Measurements from ENCODE around the gene PRKRA. TPM values are rescaled to one million over a fixed set of nuclear protein-coding genes. Genes with fewer than 3 reads are reported as not detected.
A peak's percentile ranks its signal among the peaks of the same experiment; 100 is the strongest.

The PRKRA gene
- total and polyA plus RNA-seq, 2 of the 8 experiments (the other 6 are each of a cell fraction or from before 2014, with no cell fraction given): 25.4 to 60.4 TPM

DNA sequence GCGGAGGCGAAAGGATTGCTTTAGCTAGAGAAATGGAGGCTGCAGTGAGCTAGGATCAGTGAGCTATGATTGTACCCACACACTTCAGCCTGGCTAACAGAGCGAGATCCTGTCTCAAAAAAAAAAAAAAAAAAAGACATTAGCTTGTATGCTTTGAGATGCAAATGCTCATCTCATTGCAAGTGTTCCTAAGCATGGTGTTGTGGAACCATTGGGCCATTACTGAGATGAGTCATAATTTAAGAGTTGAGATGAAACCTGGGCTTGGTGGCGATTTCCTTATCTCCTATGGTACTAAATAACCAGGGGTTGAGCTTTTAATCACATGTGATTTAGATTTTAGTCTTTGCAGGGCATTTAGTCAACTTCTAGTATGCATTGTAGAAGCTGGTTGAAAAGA is 31.5 kb upstream of the PRKRA start:
- no peak overlapping the region for H4K91ac ChIP-seq (replicated peaks; ENCODE audit: insufficient read length, low read length)
- FAIRE-seq (no peak), DNase-seq (ENCODE audit: low read depth in 1 of 2, low spot score in 2 of 2) (no peak)
- WGBS, 2 experiments (ENCODE audit: extremely low coverage in 1 of 2, insufficient coverage in 1 of 2, insufficient read length in 1 of 2, insufficient replicate concordance in 2 of 2, low coverage in 1 of 2, low lambda C conversion rate in 2 of 2, missing lambda C conversion rate in 1 of 2): 80% methylated on average over 4 of the region's 4 CpGs; no CpG with 5 or more reads in 1 of the 2 experiments
- no peak overlapping the region for H2BK120ac ChIP-seq (replicated peaks; ENCODE audit: low read depth, low read length)
- peak overlapping the region in 1 of 4 experiments; percentile 36; a peak in 1 of 7 replicates for H3K9ac ChIP-seq (replicated peaks in 1 of 4; ENCODE audit: extremely low read depth in 1 of 4, low read depth in 3 of 4, low read length in 3 of 4)
- H3K36me3 ChIP-seq (ENCODE audit: control insufficient read depth in 2 of 4, insufficient read depth in 4 of 4, low read length in 3 of 4): no peaks in the 10 kb centered on the region
- H2AFZ ChIP-seq (ENCODE audit: low read length): no peak overlapping the region
- H3K27ac ChIP-seq (ENCODE audit: low read depth, low read length): no peak overlapping the region
- H3K79me1 ChIP-seq (ENCODE audit: low read depth, low read length): peaks cover 2% of the 10 kb centered on the region; the same call in 1 of the 2 replicates
- ChIA-PET CTCF (ENCODE audit: partially characterized antibody) (interaction anchor here (0.7 to 2.3 kb wide), 9 partner anchors 8 to 370 kb away, joined by 3 to 14 read pairs (median 3); partner anchors contain the start of gene RBM45), POLR2A (ENCODE audit: partially characterized antibody) (interaction anchor here (0.6 to 1.4 kb wide), 3 partner anchors 10 to 31 kb away, joined by 3 to 4 read pairs (median 3); partner anchors contain the start of genes PJVK and PRKRA)
- H2BK15ac ChIP-seq (ENCODE audit: low read length): no peak overlapping the region
- no peak overlapping the region for H3K14ac ChIP-seq (ENCODE audit: insufficient read length)
- H3K4ac ChIP-seq (replicated peaks; ENCODE audit: insufficient read length, low read depth, low read length): no peak overlapping the region
- no peak overlapping the region for H2BK5ac ChIP-seq (ENCODE audit: low read depth, low read length)
- H3K9me3 ChIP-seq (ENCODE audit: insufficient read depth in 2 of 2, low read depth in 1 of 2, low read length in 1 of 2): no peaks in the 10 kb centered on the region
- H2BK12ac ChIP-seq (ENCODE audit: low read depth, low read length): no peak overlapping the region
- no peaks in the 10 kb centered on the region; a peak in 2 of 7 replicates for H3K27me3 ChIP-seq (replicated peaks in 1 of 4; ENCODE audit: control insufficient read depth in 3 of 4, extremely low read depth in 1 of 4, insufficient read depth in 3 of 4, low read length in 3 of 4)
- TF ChIP-seq RXRA (IDR thresholded peaks at IDR 0.05; ENCODE audit: insufficient read depth, low read depth, low read length): no peak
- no peak for TF ChIP-seq TAF1 (IDR thresholded peaks at IDR 0.05; ENCODE audit: low read depth, low read length)
- TF ChIP-seq RNF2 (IDR thresholded peaks at IDR 0.05; ENCODE audit: borderline replicate concordance, low read depth, low read length, missing control alignments, poor library complexity, severe bottlenecking): no peak
- TF ChIP-seq KDM4A (IDR thresholded peaks at IDR 0.05; ENCODE audit: low read depth, low read length, severe bottlenecking): no peak
- no peak overlapping the region for H3K56ac ChIP-seq (replicated peaks; ENCODE audit: insufficient read length, low read depth, low read length)
- peak overlapping the region in 1 of 4 experiments; percentile 80; a peak in 1 of 8 replicates for H3K4me3 ChIP-seq (ENCODE audit: extremely low read depth in 1 of 4, insufficient read depth in 2 of 4, low read depth in 3 of 4, low read length in 4 of 4)
- H3K23me2 ChIP-seq (ENCODE audit: low read depth, low read length): peaks cover 9% of the 10 kb centered on the region
- H2BK20ac ChIP-seq (ENCODE audit: low read length): no peak overlapping the region
- peaks cover 0 to 12% (median 4%) of the 10 kb centered on the region in 4 experiments; a peak in 3 of 7 replicates for H3K4me1 ChIP-seq (replicated peaks in 1 of 4; ENCODE audit: control insufficient read depth in 3 of 4, insufficient read depth in 4 of 4, low read length in 3 of 4)
- H4K8ac ChIP-seq (ENCODE audit: extremely low read depth, insufficient read depth, low read length): no peak overlapping the region
- peak overlapping the region; percentile 14 to 59; a peak in 3 of 4 replicates for H3K4me2 ChIP-seq (ENCODE audit: insufficient read depth in 1 of 2, low read depth in 2 of 2, low read length in 2 of 2)
- H4K5ac ChIP-seq (ENCODE audit: insufficient read length, low read depth, low read length): no peak overlapping the region
- H3K79me2 ChIP-seq (ENCODE audit: control insufficient read depth in 1 of 2, insufficient read depth in 2 of 2, low read length in 2 of 2): peaks cover 0 to 33% of the 10 kb centered on the region in 2 experiments; a peak in 2 of 4 replicates
- H2AK5ac ChIP-seq (ENCODE audit: low read depth, low read length): no peak overlapping the region
- no peak overlapping the region for H3K23ac ChIP-seq (ENCODE audit: insufficient read length)
- H3K18ac ChIP-seq (ENCODE audit: extremely low read depth, low read length): no peak overlapping the region
- H4K20me1 ChIP-seq (replicated peaks in 1 of 2; ENCODE audit: control insufficient read depth in 1 of 2, insufficient read depth in 2 of 2, low read length in 2 of 2): peaks cover 2 to 3% of the 10 kb centered on the region in 2 experiments

All from H1 (cell line).